Left ventricle myocardium superior (tissue), 1 donor: ENCODE measurements around the gene FLCN. TPM values are rescaled to one million over a fixed set of nuclear protein-coding genes. Genes with fewer than 3 reads are reported as not detected.

Experiments
- ATAC-seq: fragments of 200-7000 bp; cut with Tn5 transposase; one replicate; pipeline ENCODE4 v1.9.1; 2020; ENCODE audit warnings: mild to moderate bottlenecking, moderate library complexity
- DNase-seq: peaks from one replicate; pipeline ENCODE4 v3.0.0-alpha.2; 2020
- intact Hi-C: fragments of 100-400 bp; cut with micrococcal nuclease; formaldehyde crosslinking; loops from one replicate; pipeline ENCODE4 v1.11.0; 2022
- total RNA-seq: library from RNA; stranded (reverse); fragmentation: NEBNext Ultra II Directional; extraction: Animal tissue kit (Norgen Biotek cat#: 25700); gene quantifications from one replicate; pipeline ENCODE4 v1.2.1, GENCODE V29; 2021
- donor health status: DM: no; HTN: yes; CAD: no; lungs with severe emphysema.

Gene FLCN
- total RNA-seq, 1 donor from 2014 or later: 63.3 TPM

- no peak for DNase-seq
- intact Hi-C loops: no loop called here
- no peak for ATAC-seq
Observed at GRCh38 chr17:17173921-17174320, 63.0 kb downstream of the FLCN start.

GRCh38 chr17:17172990-17173389 is 64.0 kb downstream of the FLCN start:
- ATAC-seq (no peak), DNase-seq (no peak)
- intact Hi-C loops: no loop called here

- ATAC-seq: peak; percentile 68
- peak; percentile 70 for DNase-seq
- intact Hi-C loops: no loop called here
Observed at GRCh38 chr17:17172001-17172939, 64.7 kb downstream of the FLCN start.

- ATAC-seq (no peak), DNase-seq (no peak)
- intact Hi-C loops: no loop called here
Observed at GRCh38 chr17:17171186-17171585, 65.8 kb downstream of the FLCN start.

GRCh38 chr17:17170346-17170985 is 66.5 kb downstream of the FLCN start:
- ATAC-seq (no peak), DNase-seq (peak; percentile 3)
- intact Hi-C loops: no loop called here

- no peak for DNase-seq
- ATAC-seq: no peak
- intact Hi-C loops: no loop called here
Observed at GRCh38 chr17:17169396-17169795, 67.6 kb downstream of the FLCN start.

- DNase-seq (no peak), ATAC-seq (no peak)
- intact Hi-C loops: no loop called here
Observed at GRCh38 chr17:17168401-17168800, 68.6 kb downstream of the FLCN start.

- ATAC-seq (no peak), DNase-seq (peak; percentile 16)
- intact Hi-C loops: no loop called here
Observed at GRCh38 chr17:17167986-17168385, 69.0 kb downstream of the FLCN start.

GRCh38 chr17:17167356-17167755 is 69.6 kb downstream of the FLCN start:
- DNase-seq (peak; percentile 22), ATAC-seq (no peak)
- intact Hi-C loops: no loop called here

- intact Hi-C loops: no loop called here
- ATAC-seq (no peak), DNase-seq (no peak)
Observed at GRCh38 chr17:17166446-17166845, 70.5 kb downstream of the FLCN start.

- intact Hi-C loops: no loop called here
- ATAC-seq (no peak), DNase-seq (peak; percentile 14)
Observed at GRCh38 chr17:17165666-17166308, 71.2 kb downstream of the FLCN start.

- no peak for DNase-seq
- intact Hi-C loops: no loop called here
- no peak for ATAC-seq
Observed at GRCh38 chr17:17164676-17165075, 72.3 kb downstream of the FLCN start.

GRCh38 chr17:17164156-17164555 is 72.8 kb downstream of the FLCN start:
- DNase-seq (no peak), ATAC-seq (no peak)
- intact Hi-C loops: no loop called here

Other genes with a start within 250 kb of the FLCN start
- gene MPRIP, start 194.7 kb downstream of the FLCN start, total RNA-seq: 335 TPM
- 11.5 TPM for gene PLD6, start 30.8 kb downstream of the FLCN start, total RNA-seq
- 89.4 TPM for gene COPS3, start 44.1 kb upstream of the FLCN start, total RNA-seq
- 8.6 TPM for gene NT5M, start 66.2 kb upstream of the FLCN start, total RNA-seq
- 42.0 TPM for gene MED9, start 239.8 kb upstream of the FLCN start, total RNA-seq